Measurements from ENCODE around the gene FSIP1.
A peak's percentile ranks its signal among the peaks of the same experiment; 100 is the strongest.

FSIP1 gene

GRCh38 chr15:39594446-39595337 is 187.9 kb downstream of the FSIP1 start:
- Histone ChIP-seq H3K4me1 (ENCODE audit: insufficient read depth, poor library complexity, severe bottlenecking) (no peaks in the 10 kb centered on the region), H3K27me3 (ENCODE audit: insufficient read depth, poor library complexity, severe bottlenecking) (no peaks in the 10 kb centered on the region), H3K36me3 (ENCODE audit: low read depth) (peaks cover 72% of the 10 kb centered on the region), H3K27ac (ENCODE audit: poor library complexity, severe bottlenecking) (peak overlapping the region; percentile 95), H3K4me3 (ENCODE audit: severe bottlenecking) (no peak overlapping the region), H3K9me3 (ENCODE audit: severe bottlenecking) (no peaks in the 10 kb centered on the region)
- no peak for TF ChIP-seq CTCF (IDR thresholded peaks at IDR 0.05; ENCODE audit: poor library complexity, severe bottlenecking)
- no peak for DNase-seq (ENCODE audit: low spot score)
- no peak; the same call in 2 of the 3 replicates for ATAC-seq (ENCODE audit: low read depth)

- Histone ChIP-seq H3K9me3 (ENCODE audit: severe bottlenecking) (no peaks in the 10 kb centered on the region), H3K36me3 (ENCODE audit: low read depth) (peaks cover 81% of the 10 kb centered on the region), H3K27me3 (ENCODE audit: insufficient read depth, poor library complexity, severe bottlenecking) (no peaks in the 10 kb centered on the region), H3K4me3 (ENCODE audit: severe bottlenecking) (no peak overlapping the region), H3K27ac (ENCODE audit: poor library complexity, severe bottlenecking) (peak overlapping the region; percentile 95), H3K4me1 (ENCODE audit: insufficient read depth, poor library complexity, severe bottlenecking) (no peaks in the 10 kb centered on the region)
- peak; percentile 11 for TF ChIP-seq CTCF (IDR thresholded peaks at IDR 0.05; ENCODE audit: poor library complexity, severe bottlenecking)
- DNase-seq (ENCODE audit: low spot score) (no peak), ATAC-seq (ENCODE audit: low read depth) (peak; percentile 0; the same call in 2 of the 3 replicates)
Measured at GRCh38 chr15:39593656-39594445, 188.8 kb downstream of the FSIP1 start.

GRCh38 chr15:39593071-39593655 is 189.5 kb downstream of the FSIP1 start:
- Histone ChIP-seq H3K4me3 (ENCODE audit: severe bottlenecking) (no peak overlapping the region), H3K36me3 (ENCODE audit: low read depth) (peaks cover 88% of the 10 kb centered on the region), H3K9me3 (ENCODE audit: severe bottlenecking) (no peaks in the 10 kb centered on the region), H3K27ac (ENCODE audit: poor library complexity, severe bottlenecking) (peak overlapping the region; percentile 95), H3K4me1 (ENCODE audit: insufficient read depth, poor library complexity, severe bottlenecking) (no peaks in the 10 kb centered on the region), H3K27me3 (ENCODE audit: insufficient read depth, poor library complexity, severe bottlenecking) (no peaks in the 10 kb centered on the region)
- DNase-seq (ENCODE audit: low spot score): no peak
- ATAC-seq (ENCODE audit: low read depth): no peak
- no peak for TF ChIP-seq CTCF (IDR thresholded peaks at IDR 0.05; ENCODE audit: poor library complexity, severe bottlenecking)

- TF ChIP-seq CTCF (IDR thresholded peaks at IDR 0.05; ENCODE audit: poor library complexity, severe bottlenecking): no peak
- H3K4me3 ChIP-seq (ENCODE audit: severe bottlenecking): no peak overlapping the region
- no peaks in the 10 kb centered on the region for H3K9me3 ChIP-seq (ENCODE audit: severe bottlenecking)
- peak overlapping the region; percentile 95 for H3K27ac ChIP-seq (ENCODE audit: poor library complexity, severe bottlenecking)
- ATAC-seq (ENCODE audit: low read depth) (no peak; the same call in 2 of the 3 replicates), DNase-seq (ENCODE audit: low spot score) (no peak)
- no peaks in the 10 kb centered on the region for H3K27me3 ChIP-seq (ENCODE audit: insufficient read depth, poor library complexity, severe bottlenecking)
- H3K36me3 ChIP-seq (ENCODE audit: low read depth): peaks cover 94% of the 10 kb centered on the region
- H3K4me1 ChIP-seq (ENCODE audit: insufficient read depth, poor library complexity, severe bottlenecking): no peaks in the 10 kb centered on the region
Measured at GRCh38 chr15:39592500-39592899, 190.1 kb downstream of the FSIP1 start.

All from RWPE2 (cell line).